Stimulated activated naive B cell treated with anti-CD40 and anti-IgM and Interleukin-4, amounts not matched to agents 10 μg/mL and 1 μg/mL and 100 μg/mL, for 72 hours (primary cell): ENCODE measurements around the gene TMEM52B.

Experiments used
- ATAC-seq, 2 donors: fragments of 150-1000 bp; cut with Tn5 transposase; replicated peaks; 2 replicates each; pipeline ENCODE4 v1.10.0; 2021; ENCODE audit warnings: moderate library complexity in 1 of 2
- DNase-seq: peaks from one replicate; pipeline ENCODE4 v3.0.0; 2021
- H3K27ac Mint-ChIP-seq: one replicate; pipeline ENCODE4 v1.8.0; 2022; ENCODE audit warnings: mild to moderate bottlenecking, mixed read lengths
- H3K27me3 Mint-ChIP-seq, 2 donors: one replicate each; pipeline ENCODE4 v1.8.0; 2022; ENCODE audit warnings: mixed read lengths in 2 of 2
- H3K36me3 Mint-ChIP-seq, 2 donors: one replicate each; pipeline ENCODE4 v1.8.0; 2022; ENCODE audit warnings: mixed read lengths in 2 of 2, mild to moderate bottlenecking in 1 of 2
- H3K4me1 Mint-ChIP-seq, 2 donors: one replicate each; pipeline ENCODE4 v1.8.0; 2022; ENCODE audit warnings: mixed read lengths in 2 of 2, mild to moderate bottlenecking in 1 of 2
- H3K4me3 Mint-ChIP-seq, 2 donors: one replicate each; pipeline ENCODE4 v1.8.0; 2022; ENCODE audit warnings: mild to moderate bottlenecking in 2 of 2, mixed read lengths in 2 of 2, moderate library complexity in 1 of 2
- H3K9me3 Mint-ChIP-seq, 2 donors: one replicate each; pipeline ENCODE4 v1.8.0; 2022; ENCODE audit warnings: mixed read lengths in 2 of 2, mild to moderate bottlenecking in 1 of 2

Gene TMEM52B

DNA sequence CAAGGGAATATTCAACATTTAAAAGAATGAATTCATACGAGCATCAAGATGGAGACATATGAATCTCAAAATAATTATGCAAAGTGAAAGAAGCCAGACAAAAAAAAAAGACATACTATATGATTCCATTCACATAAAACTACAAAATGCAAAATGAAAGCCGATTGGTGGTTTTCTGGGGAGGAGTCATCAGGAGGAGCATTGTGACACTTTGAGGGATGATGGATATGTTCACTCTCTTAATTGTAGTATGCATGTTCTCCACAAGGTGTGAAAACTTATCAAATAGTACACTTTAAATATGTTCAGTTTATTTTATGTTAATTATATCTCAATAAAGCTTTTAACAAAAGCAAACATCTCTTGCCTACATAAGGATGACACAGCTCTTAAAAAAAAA, 20.4 kb upstream of the TMEM52B start:
- ATAC-seq (no peak), DNase-seq (no peak)
- Mint-ChIP-seq H3K36me3 (no peaks in the 10 kb centered on the region), H3K27ac (no peak overlapping the region), H3K4me1 (peaks cover 13 to 42% of the 10 kb centered on the region in 2 donors), H3K27me3 (peaks cover 9 to 25% of the 10 kb centered on the region in 2 donors), H3K4me3 (no peak overlapping the region), H3K9me3 (no peaks in the 10 kb centered on the region)

DNA sequence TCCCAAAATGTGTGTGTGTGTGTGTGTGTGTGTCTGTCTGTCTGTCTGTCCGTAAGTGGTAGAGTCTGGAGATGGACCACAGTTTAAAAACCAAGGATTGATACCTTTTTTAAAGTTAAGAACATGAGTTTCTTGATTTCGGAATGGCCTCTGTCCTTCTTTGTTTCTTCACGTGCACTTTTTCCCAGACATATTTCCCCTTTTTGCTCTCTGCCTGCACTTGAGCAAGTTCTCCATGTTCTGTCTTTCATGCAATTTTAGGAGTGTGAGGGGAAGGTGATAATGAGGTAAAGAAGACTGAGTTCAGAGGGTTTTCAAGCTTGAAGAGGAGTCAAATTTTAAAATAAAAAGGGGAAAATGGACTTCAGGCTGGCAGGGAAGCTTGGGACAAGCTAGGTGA, 19.6 kb upstream of the TMEM52B start:
- no peaks in the 10 kb centered on the region for H3K36me3 Mint-ChIP-seq
- H3K4me3 Mint-ChIP-seq, result no peak overlapping the region
- DNase-seq (no peak), ATAC-seq (no peak)
- no peaks in the 10 kb centered on the region for H3K9me3 Mint-ChIP-seq
- H3K4me1 Mint-ChIP-seq, result peaks cover 13 to 34% of the 10 kb centered on the region in 2 donors
- H3K27me3 Mint-ChIP-seq, result peaks cover under 1 to 16% of the 10 kb centered on the region in 2 donors
- H3K27ac Mint-ChIP-seq, result no peak overlapping the region

DNA sequence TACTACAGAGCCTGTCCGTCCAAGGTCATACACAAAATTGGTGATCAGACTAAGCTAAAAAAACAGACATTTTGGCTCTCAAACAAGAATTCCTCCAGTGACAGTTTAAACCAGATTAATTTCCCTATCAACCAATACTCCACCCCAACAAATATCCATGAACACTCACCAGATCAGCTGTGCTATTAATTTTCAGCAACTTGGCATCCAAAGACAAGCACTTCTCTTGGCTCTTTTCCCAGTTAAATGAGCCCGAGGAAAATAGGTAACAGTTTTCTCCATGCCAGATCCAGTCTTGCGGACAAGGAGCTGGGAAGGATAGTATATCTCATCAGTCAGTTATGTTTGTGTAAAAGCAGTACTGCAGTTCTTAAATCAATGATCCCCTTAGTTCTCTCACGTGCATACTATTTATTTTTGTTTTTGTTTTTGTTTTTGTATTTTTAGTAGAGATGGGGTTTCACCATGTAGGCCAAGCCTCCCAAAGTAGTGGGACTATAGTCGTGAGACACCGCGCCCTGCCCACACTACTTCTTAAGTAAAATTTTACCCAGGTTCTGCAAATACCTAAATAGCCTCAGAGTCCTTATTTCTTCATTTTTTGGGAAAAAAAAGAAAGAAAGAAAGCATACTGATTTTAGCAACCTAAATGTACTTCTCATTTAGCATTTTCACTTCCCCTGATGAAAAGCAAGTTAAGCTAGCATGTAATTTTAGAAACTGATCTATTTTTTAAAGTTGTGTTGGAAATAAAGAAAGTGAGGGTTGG, 18.0 kb upstream of the TMEM52B start:
- no peak for ATAC-seq
- Mint-ChIP-seq H3K4me3 (no peak overlapping the region), H3K4me1 (peaks cover 13 to 34% of the 10 kb centered on the region in 2 donors), H3K27ac (peak overlapping the region; percentile 59), H3K27me3 (peaks cover 5 to 10% of the 10 kb centered on the region in 2 donors), H3K9me3 (no peaks in the 10 kb centered on the region), H3K36me3 (no peaks in the 10 kb centered on the region)
- DNase-seq, result no peak

DNA sequence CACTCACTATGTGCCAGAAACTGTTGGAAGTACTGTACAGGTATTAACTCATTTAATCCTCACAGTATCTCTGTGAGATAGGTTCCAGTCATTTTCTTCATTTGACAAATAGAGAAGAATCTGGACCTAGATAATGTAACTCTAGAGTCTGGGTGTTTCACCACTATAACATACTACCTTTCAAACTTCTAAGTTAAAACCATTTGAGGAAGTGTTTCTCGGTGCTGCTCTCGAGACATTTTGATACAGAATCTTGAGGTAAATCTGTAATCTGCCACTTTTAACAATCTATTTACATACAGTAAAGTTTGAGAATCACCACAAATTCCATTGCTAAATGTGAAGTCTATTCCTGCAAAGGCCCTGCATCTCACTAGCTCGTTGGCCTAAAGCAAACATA, 15.7 kb upstream of the TMEM52B start:
- ATAC-seq, result peak; percentile 53 to 68
- peaks cover 5% of the 10 kb centered on the region in 2 donors for H3K27me3 Mint-ChIP-seq
- no peak overlapping the region for H3K4me3 Mint-ChIP-seq
- DNase-seq, result no peak
- H3K9me3 Mint-ChIP-seq, result no peaks in the 10 kb centered on the region
- H3K27ac Mint-ChIP-seq, result no peak overlapping the region
- H3K4me1 Mint-ChIP-seq, result peaks cover 14 to 34% of the 10 kb centered on the region in 2 donors
- no peaks in the 10 kb centered on the region for H3K36me3 Mint-ChIP-seq

DNA sequence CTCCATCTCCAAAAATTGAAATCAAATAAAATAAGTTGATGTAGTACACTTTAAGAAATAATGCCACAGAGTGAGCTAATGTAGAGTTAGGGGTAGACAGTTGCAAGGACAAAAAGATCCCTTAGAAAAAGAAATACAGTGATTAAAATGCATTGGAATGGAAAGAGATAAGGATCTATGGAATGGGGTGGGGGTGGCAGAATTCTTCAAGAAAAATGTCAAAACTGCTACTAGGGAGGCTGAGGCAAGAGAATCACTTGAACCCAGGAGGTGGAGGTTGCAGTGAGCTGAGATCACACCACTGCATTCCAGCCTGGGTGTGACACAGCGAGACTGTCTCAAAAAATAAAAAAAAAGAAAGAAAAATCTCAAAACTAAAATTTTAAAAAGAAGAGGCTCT, 13.4 kb upstream of the TMEM52B start:
- Mint-ChIP-seq H3K9me3 (no peaks in the 10 kb centered on the region), H3K27ac (no peak overlapping the region), H3K27me3 (peaks cover 0 to 5% of the 10 kb centered on the region in 2 donors), H3K36me3 (no peaks in the 10 kb centered on the region), H3K4me3 (no peak overlapping the region), H3K4me1 (peaks cover 8 to 15% of the 10 kb centered on the region in 2 donors)
- no peak for ATAC-seq
- DNase-seq, result no peak

DNA sequence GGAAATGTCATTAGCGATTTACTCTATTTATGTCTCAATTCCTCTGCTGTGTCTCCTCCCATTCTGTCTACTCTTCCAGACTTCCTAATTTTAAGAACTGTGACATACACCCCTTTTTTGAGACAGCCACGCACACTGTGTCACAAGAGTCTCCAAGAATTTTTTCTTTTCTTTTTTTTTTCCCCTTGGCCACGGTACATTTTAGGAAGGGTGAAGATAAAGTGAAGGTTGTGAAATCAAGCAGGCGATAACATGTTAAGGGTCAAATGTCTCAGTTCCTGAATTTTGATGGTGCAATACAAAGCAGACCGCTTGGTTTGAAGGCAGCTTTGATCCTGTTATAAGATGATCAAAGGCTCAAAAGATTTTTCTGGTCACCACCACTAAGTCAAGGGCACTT, 11.2 kb upstream of the TMEM52B start:
- H3K27me3 Mint-ChIP-seq, result peaks cover 9 to 17% of the 10 kb centered on the region in 2 donors
- H3K9me3 Mint-ChIP-seq, result no peaks in the 10 kb centered on the region
- ATAC-seq (no peak), DNase-seq (no peak)
- no peak overlapping the region for H3K27ac Mint-ChIP-seq
- no peaks in the 10 kb centered on the region for H3K36me3 Mint-ChIP-seq
- H3K4me1 Mint-ChIP-seq, result peaks cover 1 to 5% of the 10 kb centered on the region in 2 donors
- no peak overlapping the region for H3K4me3 Mint-ChIP-seq

DNA sequence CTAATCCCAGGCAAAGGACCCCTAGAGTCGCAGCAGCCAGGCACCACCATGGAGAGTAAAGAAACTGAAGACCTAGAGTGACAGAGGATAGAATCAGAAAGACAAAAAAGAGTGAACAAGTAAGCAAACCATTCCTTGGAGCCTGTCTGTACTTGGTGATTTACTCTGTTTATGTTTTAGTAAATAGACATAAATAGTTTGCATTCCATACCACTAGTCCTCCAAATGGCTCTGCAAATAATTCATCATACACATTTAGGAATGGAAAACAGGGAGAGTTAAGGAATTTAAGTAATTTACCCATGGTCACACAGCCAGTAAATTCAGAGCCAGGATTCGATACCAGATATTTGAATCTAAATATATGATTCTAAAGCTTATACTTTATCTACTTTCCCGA, 9.7 kb upstream of the TMEM52B start:
- no peaks in the 10 kb centered on the region for H3K36me3 Mint-ChIP-seq
- no peak overlapping the region for H3K4me3 Mint-ChIP-seq
- no peak overlapping the region for H3K27ac Mint-ChIP-seq
- H3K27me3 Mint-ChIP-seq, result peaks cover 12 to 18% of the 10 kb centered on the region in 2 donors
- ATAC-seq (no peak), DNase-seq (no peak)
- H3K9me3 Mint-ChIP-seq, result no peaks in the 10 kb centered on the region
- peaks cover 0 to 1% of the 10 kb centered on the region in 2 donors for H3K4me1 Mint-ChIP-seq

DNA sequence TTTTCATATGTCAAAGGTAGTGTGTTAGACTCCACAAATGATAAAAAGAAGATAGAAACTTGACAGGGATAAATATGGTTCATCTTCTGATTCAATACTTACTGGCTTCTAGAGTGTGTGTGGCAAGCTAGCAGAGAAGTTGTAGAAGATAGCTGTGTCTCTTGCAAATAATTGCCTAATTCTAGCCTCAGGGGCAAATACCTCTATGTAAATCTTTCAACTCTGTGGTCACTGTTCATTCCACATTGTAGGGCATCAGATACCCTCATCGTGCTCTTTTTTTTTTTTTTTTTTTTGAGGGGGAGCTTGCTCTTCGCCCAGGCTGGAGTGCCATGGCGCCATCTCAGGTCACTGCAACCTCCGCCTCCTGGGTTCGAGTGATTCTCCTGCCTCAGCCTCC, 8.6 kb upstream of the TMEM52B start:
- peaks cover 0 to 1% of the 10 kb centered on the region in 2 donors for H3K4me1 Mint-ChIP-seq
- H3K27me3 Mint-ChIP-seq, result peaks cover 12 to 26% of the 10 kb centered on the region in 2 donors

DNA sequence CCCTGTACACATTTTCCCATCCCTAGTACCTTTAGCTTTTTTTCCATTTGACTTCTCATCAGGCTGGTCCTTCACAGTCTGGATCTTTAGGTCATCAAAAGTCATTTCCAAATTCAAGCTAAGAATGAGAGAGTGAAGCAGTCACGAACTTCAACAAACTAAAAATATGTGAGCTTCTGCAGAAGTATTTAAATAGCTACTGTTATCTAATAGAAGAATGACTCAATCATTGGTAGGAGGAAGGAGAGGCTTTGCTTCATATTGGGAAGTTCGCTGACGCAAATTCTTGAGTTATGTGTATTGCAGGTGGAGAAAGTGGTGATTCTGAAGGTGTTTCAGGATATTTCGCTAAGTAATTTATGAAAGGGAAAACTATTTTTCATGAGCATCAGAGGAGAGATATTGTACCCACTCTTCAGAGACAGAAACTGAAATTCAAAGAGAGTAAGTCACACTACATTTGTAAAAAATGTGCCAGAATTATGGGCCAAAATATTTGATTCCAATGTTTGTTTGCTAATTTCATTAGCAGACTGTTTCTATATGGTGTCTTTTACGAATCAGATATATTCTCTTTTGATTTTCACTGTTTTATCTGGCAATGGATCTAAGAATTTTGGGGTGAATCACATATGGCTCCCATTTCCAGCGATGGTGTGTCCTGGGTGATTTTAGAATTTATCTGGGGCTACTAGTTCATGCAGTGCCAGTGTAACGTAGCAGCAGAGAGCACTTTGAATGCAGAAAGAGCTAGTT, 6.7 kb upstream of the TMEM52B start, which contains the start of gene OLR1:
OLR1 (minus strand) TSS at position 160 of the 756 bp plus-strand sequence; CDS start at position 105, 55 bp downstream.
- Mint-ChIP-seq H3K27ac (no peak within 1 kb of the TSS), H3K4me3 (no peak within 1 kb of the TSS), H3K36me3 (no peaks in the 10 kb centered on the region), H3K4me1 (peaks cover 0 to 1% of the 10 kb centered on the region in 2 donors), H3K9me3 (no peaks in the 10 kb centered on the region), H3K27me3 (peaks cover 12 to 27% of the 10 kb centered on the region in 2 donors)
- DNase-seq (no peak), ATAC-seq (no peak)

More for the DNA sequence above, 8.6 kb upstream of the TMEM52B start:
- Mint-ChIP-seq H3K4me3 (no peak overlapping the region), H3K36me3 (no peaks in the 10 kb centered on the region), H3K27ac (no peak overlapping the region), H3K9me3 (no peaks in the 10 kb centered on the region)
- ATAC-seq (no peak), DNase-seq (no peak)

DNA sequence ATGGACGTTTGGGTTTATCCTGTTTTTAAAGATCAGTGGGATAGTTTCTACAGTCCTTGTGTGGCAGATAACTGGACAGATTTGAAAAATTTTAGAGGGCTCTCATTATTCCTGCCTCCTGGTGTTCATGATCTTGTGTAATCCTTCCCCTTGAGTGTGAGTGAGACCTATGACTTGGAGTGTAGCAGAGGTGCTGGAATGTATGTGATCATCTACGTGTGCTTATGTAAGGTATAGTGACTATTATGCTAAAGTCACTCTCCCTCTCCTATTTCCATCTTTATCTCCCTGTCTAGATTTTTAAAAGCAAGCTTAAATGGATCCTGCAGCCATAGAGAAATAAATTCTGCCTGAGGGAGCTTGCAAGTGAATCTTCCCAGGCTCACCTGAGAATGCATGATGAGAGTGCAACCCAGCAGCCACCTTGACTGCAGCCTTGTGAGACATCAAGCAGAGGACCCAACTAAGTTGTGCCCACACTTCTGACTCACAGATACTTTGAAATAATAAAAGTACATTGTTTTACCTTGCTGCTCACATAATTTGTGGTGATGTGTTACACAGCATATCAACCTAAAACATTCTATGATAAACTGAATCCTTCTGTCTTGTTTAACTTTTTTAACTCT, 3.7 kb upstream of the TMEM52B start:
- Mint-ChIP-seq H3K27ac (no peak overlapping the region), H3K9me3 (no peaks in the 10 kb centered on the region), H3K4me3 (no peak overlapping the region), H3K27me3 (peaks cover 26 to 33% of the 10 kb centered on the region in 2 donors), H3K4me1 (no peaks in the 10 kb centered on the region), H3K36me3 (no peaks in the 10 kb centered on the region)
- no peak for DNase-seq
- ATAC-seq, result no peak

DNA sequence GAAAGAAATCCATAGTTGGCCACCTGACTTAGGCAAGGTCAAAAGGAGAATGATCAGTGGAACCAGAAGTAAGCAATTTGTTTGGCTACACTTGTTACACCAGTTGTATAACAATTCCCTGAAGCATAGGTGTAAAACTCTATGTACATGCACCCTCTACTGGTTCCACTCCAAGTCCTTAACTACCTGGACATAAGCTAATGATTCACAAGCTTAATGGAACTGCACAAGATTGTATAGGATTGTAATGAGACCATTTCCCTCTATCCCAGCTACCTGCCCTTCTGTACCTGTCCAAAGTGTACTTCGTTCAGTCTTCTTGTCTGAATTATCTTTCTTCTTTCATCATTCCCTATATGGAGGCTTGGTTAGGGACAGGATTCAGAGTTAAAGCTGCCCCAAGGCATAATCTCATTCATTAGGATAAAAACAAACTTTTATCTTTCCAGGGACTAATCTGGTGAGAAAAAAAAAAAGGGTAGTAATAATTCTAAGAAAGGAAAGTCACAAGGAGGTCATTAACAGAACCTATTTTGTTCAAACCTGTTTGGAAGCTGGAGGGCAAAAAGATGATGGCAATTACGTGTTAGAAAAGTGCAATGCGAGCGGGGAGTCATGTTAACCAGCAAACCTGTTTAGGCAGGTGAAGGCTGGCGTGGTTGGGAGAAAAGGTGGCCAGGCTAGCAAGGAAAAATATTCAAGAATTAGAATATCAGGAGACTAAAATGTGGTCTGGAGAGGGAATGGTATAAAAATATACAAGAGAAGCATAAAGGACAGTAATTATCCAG, 2.8 kb upstream of the TMEM52B start:
- H3K27me3 Mint-ChIP-seq, result peaks cover 26 to 29% of the 10 kb centered on the region in 2 donors
- no peak overlapping the region for H3K4me3 Mint-ChIP-seq
- H3K4me1 Mint-ChIP-seq, result no peaks in the 10 kb centered on the region
- no peaks in the 10 kb centered on the region for H3K36me3 Mint-ChIP-seq
- H3K9me3 Mint-ChIP-seq, result no peaks in the 10 kb centered on the region
- DNase-seq, result no peak
- ATAC-seq, result no peak
- no peak overlapping the region for H3K27ac Mint-ChIP-seq

DNA sequence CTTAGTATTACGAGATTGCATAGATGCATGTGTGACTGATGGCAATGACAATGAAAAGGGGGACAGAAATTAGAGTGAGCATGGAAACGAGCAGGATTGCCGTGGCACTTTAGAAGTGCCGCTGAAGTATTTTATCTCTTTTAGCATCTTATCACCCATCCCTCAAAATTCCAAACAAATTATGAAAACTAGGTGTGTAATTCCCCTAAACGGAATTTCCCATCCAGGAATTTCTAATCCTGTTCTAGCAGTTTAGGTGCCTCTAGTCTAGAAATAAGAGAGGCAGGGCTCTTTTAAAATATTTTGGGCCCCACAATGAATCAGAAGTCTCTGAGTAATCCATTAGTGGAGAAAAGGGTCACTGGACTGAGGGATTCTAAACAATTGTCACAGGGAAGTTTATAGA, 947 bp downstream of the TMEM52B start:
- Mint-ChIP-seq H3K4me1 (no peaks in the 10 kb centered on the region), H3K27me3 (peaks cover 28 to 40% of the 10 kb centered on the region in 2 donors), H3K36me3 (no peaks in the 10 kb centered on the region), H3K27ac (no peak overlapping the region), H3K9me3 (no peaks in the 10 kb centered on the region), H3K4me3 (no peak overlapping the region)
- ATAC-seq (no peak), DNase-seq (no peak)

DNA sequence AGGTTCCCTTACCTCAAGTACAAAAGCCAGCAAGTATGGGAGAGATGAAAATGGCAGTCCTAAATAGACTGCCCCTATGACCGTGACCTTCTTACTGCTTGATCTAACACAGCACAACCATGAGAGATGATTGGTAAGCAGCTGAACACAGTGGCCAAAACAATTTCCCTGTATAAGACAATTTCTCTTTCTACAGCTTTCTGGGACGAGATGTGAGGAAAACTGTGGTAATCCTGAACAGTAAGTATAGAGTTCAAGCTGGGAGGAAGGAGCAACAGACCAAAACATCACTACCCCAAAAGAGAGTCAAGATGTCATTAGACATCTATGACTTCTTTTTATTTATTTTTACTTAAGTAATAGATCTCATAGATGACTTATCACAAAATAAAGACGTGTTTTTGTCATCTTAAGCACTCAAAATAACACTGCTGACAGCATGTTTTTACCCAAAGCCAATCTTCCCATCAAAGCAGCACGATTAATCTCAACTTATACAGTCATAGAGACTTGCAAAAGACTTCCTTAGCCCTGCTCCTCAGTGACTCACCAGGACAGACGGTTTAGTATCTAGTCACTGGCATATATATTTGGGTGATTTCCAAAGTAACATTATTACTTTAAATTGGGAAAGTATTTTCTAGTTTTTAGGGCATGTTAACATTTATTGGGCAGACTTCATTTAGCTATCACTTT, 3.7 kb downstream of the TMEM52B start:
- DNase-seq (no peak), ATAC-seq (no peak)
- H3K36me3 Mint-ChIP-seq, result no peaks in the 10 kb centered on the region
- no peaks in the 10 kb centered on the region for H3K9me3 Mint-ChIP-seq
- no peak overlapping the region for H3K27ac Mint-ChIP-seq
- no peak overlapping the region for H3K4me3 Mint-ChIP-seq
- peaks cover 19 to 53% of the 10 kb centered on the region in 2 donors for H3K27me3 Mint-ChIP-seq
- H3K4me1 Mint-ChIP-seq, result peaks cover 0 to 2% of the 10 kb centered on the region in 2 donors
